Astrocyte of the spinal cord (primary cell): Measurements from ENCODE around the gene TNS4.

ENCODE experiments used
- DNase-seq: peaks from one replicate; pipeline ENCODE4 v3.0.0; 2011; ENCODE audit warnings: low read depth, low spot score
- H3K4me3 ChIP-seq: 2 replicates; pipeline ENCODE4 v1.5.1; 2011; ENCODE audit warnings: low read depth, mild to moderate bottlenecking, low read length, moderate library complexity
- CTCF ChIP-seq: IDR thresholded peaks from 2 replicates; pipeline ENCODE4 v1.5.1; 2012; ENCODE audit warnings: low read depth, mild to moderate bottlenecking, low read length, inconsistent platforms
- in situ Hi-C: cut with HindIII; loops from 2 replicates; pipeline ENCODE4 v1.10.0; 2017; ENCODE audit warnings: low sequenced_read_pairs

The TNS4 gene

GRCh38 chr17:40458851-40459482, 42.5 kb downstream of the TNS4 start:
- in situ Hi-C loops: no loop called here
- H3K4me3 ChIP-seq: no peak overlapping the region
- no peak for DNase-seq
- no peak for TF ChIP-seq CTCF

- TF ChIP-seq CTCF: no peak
- no peak overlapping the region for H3K4me3 ChIP-seq
- peak; percentile 76 for DNase-seq
- in situ Hi-C loops: no loop called here
Measured at GRCh38 chr17:40457964-40458791, 43.2 kb downstream of the TNS4 start.

- H3K4me3 ChIP-seq: no peak overlapping the region
- in situ Hi-C loops: no loop called here
- TF ChIP-seq CTCF: no peak
- DNase-seq: no peak
Measured at GRCh38 chr17:40457369-40457768, 44.1 kb downstream of the TNS4 start.

GRCh38 chr17:40456396-40456951, 44.9 kb downstream of the TNS4 start:
- no peak for TF ChIP-seq CTCF
- no peak for DNase-seq
- in situ Hi-C loops: no loop called here
- H3K4me3 ChIP-seq: no peak overlapping the region

- no peak for TF ChIP-seq CTCF
- in situ Hi-C loops: no loop called here
- DNase-seq: no peak
- no peak overlapping the region for H3K4me3 ChIP-seq
Measured at GRCh38 chr17:40454613-40454995, 46.8 kb downstream of the TNS4 start.

- no peak for DNase-seq
- no peak overlapping the region for H3K4me3 ChIP-seq
- no peak for TF ChIP-seq CTCF
- in situ Hi-C loops: no loop called here
Measured at GRCh38 chr17:40453881-40454612, 47.4 kb downstream of the TNS4 start.
